Measurements from ENCODE around the gene COL6A1.

COL6A1 gene

DNA sequence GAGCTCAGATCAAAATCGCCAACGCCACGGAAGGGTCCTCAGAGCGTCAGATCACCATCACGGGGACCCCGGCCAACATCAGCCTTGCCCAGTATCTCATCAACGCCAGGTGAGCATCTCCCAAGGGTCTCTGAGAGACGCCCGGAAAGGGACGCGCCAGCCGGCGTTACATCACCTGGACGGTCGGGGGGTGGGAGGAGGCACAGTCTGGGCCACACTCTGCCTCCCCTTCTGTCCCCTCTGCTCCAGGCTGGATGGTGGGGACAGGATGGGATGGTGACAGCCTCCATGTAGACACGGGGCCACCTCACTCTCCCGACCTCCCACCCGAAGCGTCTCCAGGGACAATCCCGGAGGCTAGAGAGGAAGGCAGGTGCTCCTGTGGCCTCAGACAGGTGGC is 41.5 kb upstream of the COL6A1 start:
- Histone ChIP-seq H3K9me2 (ENCODE audit: low read depth, low read length) (no peaks in the 10 kb centered on the region), H2AFZ (ENCODE audit: low read length) (no peak overlapping the region), H3K4me1 (ENCODE audit: insufficient read depth, low read length, severe bottlenecking) (no peaks in the 10 kb centered on the region), H3K4me3 (ENCODE audit: low read depth, low read length, poor library complexity, severe bottlenecking) (no peak overlapping the region), H3K9ac (ENCODE audit: low read length) (no peak overlapping the region), H3K79me2 (ENCODE audit: insufficient read depth, low read length) (no peaks in the 10 kb centered on the region), H3K4me2 (ENCODE audit: low read length) (no peak overlapping the region), H3K36me3 (ENCODE audit: insufficient read depth, low read length) (no peaks in the 10 kb centered on the region), H3K27me3 (ENCODE audit: insufficient read depth, low read length) (no peaks in the 10 kb centered on the region), H4K20me1 (ENCODE audit: insufficient read depth, low read length) (no peaks in the 10 kb centered on the region), H3K27ac (ENCODE audit: low read depth, low read length, poor library complexity, severe bottlenecking) (no peak overlapping the region), H3F3A (ENCODE audit: insufficient read depth, low read length) (no peaks in the 10 kb centered on the region), H3K9me3 (ENCODE audit: low read length) (no peaks in the 10 kb centered on the region)
- TF ChIP-seq EZH2 (IDR thresholded peaks at IDR 0.05; ENCODE audit: borderline replicate concordance, low read length), result no peak
- TF ChIP-seq, protein P1, sequence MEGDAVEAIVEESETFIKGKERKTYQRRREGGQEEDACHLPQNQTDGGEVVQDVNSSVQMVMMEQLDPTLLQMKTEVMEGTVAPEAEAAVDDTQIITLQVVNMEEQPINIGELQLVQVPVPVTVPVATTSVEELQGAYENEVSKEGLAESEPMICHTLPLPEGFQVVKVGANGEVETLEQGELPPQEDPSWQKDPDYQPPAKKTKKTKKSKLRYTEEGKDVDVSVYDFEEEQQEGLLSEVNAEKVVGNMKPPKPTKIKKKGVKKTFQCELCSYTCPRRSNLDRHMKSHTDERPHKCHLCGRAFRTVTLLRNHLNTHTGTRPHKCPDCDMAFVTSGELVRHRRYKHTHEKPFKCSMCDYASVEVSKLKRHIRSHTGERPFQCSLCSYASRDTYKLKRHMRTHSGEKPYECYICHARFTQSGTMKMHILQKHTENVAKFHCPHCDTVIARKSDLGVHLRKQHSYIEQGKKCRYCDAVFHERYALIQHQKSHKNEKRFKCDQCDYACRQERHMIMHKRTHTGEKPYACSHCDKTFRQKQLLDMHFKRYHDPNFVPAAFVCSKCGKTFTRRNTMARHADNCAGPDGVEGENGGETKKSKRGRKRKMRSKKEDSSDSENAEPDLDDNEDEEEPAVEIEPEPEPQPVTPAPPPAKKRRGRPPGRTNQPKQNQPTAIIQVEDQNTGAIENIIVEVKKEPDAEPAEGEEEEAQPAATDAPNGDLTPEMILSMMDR (IDR thresholded peaks at IDR 0.05; ENCODE audit: low read length), result no peak

DNA sequence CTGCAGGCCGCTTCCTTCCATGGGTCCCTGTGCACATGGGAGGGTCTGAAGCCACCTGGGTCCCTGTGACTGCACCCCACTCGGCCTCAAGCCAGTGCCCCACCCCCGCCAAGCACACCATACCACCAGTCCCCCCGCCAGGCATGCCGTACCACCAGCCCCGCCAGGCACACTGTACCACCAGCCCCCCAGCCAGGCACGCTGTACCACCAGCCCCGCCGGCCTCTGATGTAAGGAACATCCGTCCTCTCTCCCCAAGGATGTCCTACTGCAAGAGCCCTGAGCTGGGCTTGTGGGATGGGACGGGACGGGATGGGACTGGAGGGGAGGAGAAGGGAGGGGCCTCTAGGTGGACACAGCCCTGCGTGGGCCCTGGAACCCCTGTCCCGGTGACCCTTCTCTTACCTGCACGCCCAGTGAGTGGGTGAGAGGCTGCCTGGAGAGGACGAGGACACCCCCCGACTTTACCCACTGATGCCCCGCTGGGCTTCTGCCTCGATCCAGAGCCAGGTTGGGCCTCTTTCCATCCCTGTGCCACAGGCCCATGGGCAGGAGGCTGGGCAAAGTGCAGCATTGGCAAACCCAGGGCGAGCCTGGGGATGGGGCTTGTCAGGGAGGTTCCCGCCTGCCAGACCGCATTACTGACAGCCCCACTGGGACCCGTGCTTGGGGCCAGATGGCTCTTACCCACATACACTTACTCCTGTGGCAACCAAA is 40.8 kb upstream of the COL6A1 start:
- H3K9me3 ChIP-seq (ENCODE audit: low read length), result no peaks in the 10 kb centered on the region
- H3K9ac ChIP-seq (ENCODE audit: low read length), result no peak overlapping the region
- no peaks in the 10 kb centered on the region for H3K4me1 ChIP-seq (ENCODE audit: insufficient read depth, low read length, severe bottlenecking)

DNA sequence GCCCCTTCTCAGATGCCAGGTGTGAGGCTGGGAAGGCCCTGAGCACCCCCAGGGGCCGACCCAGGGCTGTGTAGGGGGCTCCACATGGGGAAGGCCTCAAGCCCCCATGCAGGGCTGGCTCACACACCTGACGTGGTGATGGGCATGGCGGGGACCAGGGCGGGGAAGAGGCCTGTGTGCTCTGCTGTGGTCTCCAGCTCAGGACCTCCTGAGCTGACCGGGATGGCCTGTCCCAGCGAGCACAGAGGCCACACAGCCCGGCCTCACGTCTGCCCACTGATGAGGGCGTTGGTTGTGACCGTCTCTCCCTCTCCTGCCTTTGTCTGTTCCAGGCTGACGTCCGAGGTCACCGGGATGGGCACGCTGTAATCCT is 40.2 kb upstream of the COL6A1 start:
- Histone ChIP-seq H3K27me3 (ENCODE audit: insufficient read depth, low read length) (no peaks in the 10 kb centered on the region), H3K79me2 (ENCODE audit: insufficient read depth, low read length) (no peaks in the 10 kb centered on the region), H2AFZ (ENCODE audit: low read length) (no peak overlapping the region), H4K20me1 (ENCODE audit: insufficient read depth, low read length) (no peaks in the 10 kb centered on the region), H3F3A (ENCODE audit: insufficient read depth, low read length) (no peaks in the 10 kb centered on the region), H3K9me2 (ENCODE audit: low read depth, low read length) (no peaks in the 10 kb centered on the region), H3K36me3 (ENCODE audit: insufficient read depth, low read length) (no peaks in the 10 kb centered on the region), H3K4me1 (ENCODE audit: insufficient read depth, low read length, severe bottlenecking) (no peaks in the 10 kb centered on the region), H3K4me3 (ENCODE audit: low read depth, low read length, poor library complexity, severe bottlenecking) (no peak overlapping the region), H3K27ac (ENCODE audit: low read depth, low read length, poor library complexity, severe bottlenecking) (no peak overlapping the region), H3K9me3 (ENCODE audit: low read length) (no peaks in the 10 kb centered on the region), H3K4me2 (ENCODE audit: low read length) (no peak overlapping the region), H3K9ac (ENCODE audit: low read length) (no peak overlapping the region)
- no peak for TF ChIP-seq EZH2 (IDR thresholded peaks at IDR 0.05; ENCODE audit: borderline replicate concordance, low read length)
- TF ChIP-seq, protein P1 (IDR thresholded peaks at IDR 0.05; ENCODE audit: low read length), result no peak

More for the DNA sequence above, 40.8 kb upstream of the COL6A1 start:
- Histone ChIP-seq H3K4me2 (ENCODE audit: low read length) (no peak overlapping the region), H3K9me2 (ENCODE audit: low read depth, low read length) (no peaks in the 10 kb centered on the region), H3K4me3 (ENCODE audit: low read depth, low read length, poor library complexity, severe bottlenecking) (no peak overlapping the region), H3F3A (ENCODE audit: insufficient read depth, low read length) (no peaks in the 10 kb centered on the region), H3K36me3 (ENCODE audit: insufficient read depth, low read length) (no peaks in the 10 kb centered on the region), H4K20me1 (ENCODE audit: insufficient read depth, low read length) (no peaks in the 10 kb centered on the region), H3K27ac (ENCODE audit: low read depth, low read length, poor library complexity, severe bottlenecking) (no peak overlapping the region), H3K79me2 (ENCODE audit: insufficient read depth, low read length) (no peaks in the 10 kb centered on the region), H2AFZ (ENCODE audit: low read length) (no peak overlapping the region), H3K27me3 (ENCODE audit: insufficient read depth, low read length) (no peaks in the 10 kb centered on the region)
- TF ChIP-seq EZH2 (IDR thresholded peaks at IDR 0.05; ENCODE audit: borderline replicate concordance, low read length), result no peak
- TF ChIP-seq, protein P1 (IDR thresholded peaks at IDR 0.05; ENCODE audit: low read length), result no peak
